Measurements from ENCODE around the gene MAGI2. TPM values are rescaled to one million over a fixed set of nuclear protein-coding genes. Genes with fewer than 3 reads are reported as not detected.

The MAGI2 gene
- total and polyA plus RNA-seq, 2 donors (not counting 3 experiments of a cell fraction or from before 2014, with no cell fraction given), result 0.28 to 6.0 TPM

- TF ChIP-seq MYC (IDR thresholded peaks at IDR 0.05; ENCODE audit: low read depth, low read length) (no peak), MAX (IDR thresholded peaks at IDR 0.05; ENCODE audit: insufficient read depth, insufficient read length) (no peak), GATA2 (IDR thresholded peaks at IDR 0.05; ENCODE audit: insufficient read depth, insufficient read length, low read depth, low read length) (no peak), CTCF (IDR thresholded peaks at IDR 0.05; ENCODE audit: extremely low read depth in 1 of 2, insufficient read depth in 1 of 2, low read depth in 1 of 2, low read length in 2 of 2) (no peak), POLR2AphosphoS5 (IDR thresholded peaks at IDR 0.05; ENCODE audit: insufficient read depth, low read depth, low read length) (no peak), FOS (IDR thresholded peaks at IDR 0.05; ENCODE audit: borderline replicate concordance, insufficient read depth, low read length) (no peak), JUN (IDR thresholded peaks at IDR 0.05; ENCODE audit: borderline replicate concordance, insufficient read depth, insufficient read length, low read depth) (no peak), EZH2 (IDR thresholded peaks at IDR 0.05; ENCODE audit: borderline replicate concordance, low read depth, low read length, severe bottlenecking) (no peak)
- ChIA-PET CTCF (no interaction called here), POLR2A (no interaction called here)
- BruUV-seq (replicated peaks), result no TSS peak
- no peaks in the 10 kb centered on the region for H4K20me1 ChIP-seq (replicated peaks; ENCODE audit: control insufficient read depth, extremely low read depth, insufficient read depth, low read length)
- intact Hi-C loops (cut with micrococcal nuclease) (no loop called here), dilution Hi-C loops (cut with MboI; ENCODE audit: extremely low pct_ligation_motif_present, low sequenced_read_pairs) (no loop called here)
- no peaks in the 10 kb centered on the region for H3K36me3 ChIP-seq (ENCODE audit: control insufficient read depth in 2 of 2, extremely low read depth in 1 of 2, insufficient read depth in 2 of 2, low read length in 2 of 2)
- H3K27ac ChIP-seq (ENCODE audit: insufficient read depth, low read depth, low read length), result no peak overlapping the region
- H3K4me1 ChIP-seq (ENCODE audit: control insufficient read depth, extremely low read depth, insufficient read depth, low read length), result no peaks in the 10 kb centered on the region
- no peak overlapping the region for H2AFZ ChIP-seq (ENCODE audit: low read depth, low read length)
- FAIRE-seq, result no peak
- no peak overlapping the region for H3K4me2 ChIP-seq (ENCODE audit: insufficient read depth, low read length)
- H3K79me2 ChIP-seq (ENCODE audit: control insufficient read depth, insufficient read depth, low read length), result no peaks in the 10 kb centered on the region
- H3K4me3 ChIP-seq (replicated peaks in 1 of 3; ENCODE audit: insufficient read depth in 1 of 3, low read depth in 1 of 3, low read length in 3 of 3), result no peak overlapping the region
- H3K9me3 ChIP-seq (replicated peaks; ENCODE audit: control insufficient read depth, insufficient read depth, low read length), result no peaks in the 10 kb centered on the region
- no peaks in the 10 kb centered on the region for H3K9me1 ChIP-seq (replicated peaks; ENCODE audit: control insufficient read depth, extremely low read depth, insufficient read depth, low read length)
- no peak for DNase-seq (ENCODE audit: low read depth, low spot score)
- no peak overlapping the region for H3K9ac ChIP-seq (replicated peaks; ENCODE audit: extremely low read depth, insufficient read depth, low read length)
- H3K27me3 ChIP-seq (ENCODE audit: control insufficient read depth in 2 of 2, insufficient read depth in 2 of 2, low read length in 2 of 2), result no peaks in the 10 kb centered on the region
Observed at GRCh38 chr7:78542981-78543380, 910.5 kb downstream of the MAGI2 start.
